ENCODE measurements around the gene ANO8.
"Not testable (repeated sequence)": the region's sequence is repeated elsewhere in the genome, so short reads cannot be mapped to it uniquely, and the experiment has no call there.

Gene ANO8

GRCh38 chr19:17309965-17310461 is 24.6 kb downstream of the ANO8 start:
- no peak for DNase-seq

DNA sequence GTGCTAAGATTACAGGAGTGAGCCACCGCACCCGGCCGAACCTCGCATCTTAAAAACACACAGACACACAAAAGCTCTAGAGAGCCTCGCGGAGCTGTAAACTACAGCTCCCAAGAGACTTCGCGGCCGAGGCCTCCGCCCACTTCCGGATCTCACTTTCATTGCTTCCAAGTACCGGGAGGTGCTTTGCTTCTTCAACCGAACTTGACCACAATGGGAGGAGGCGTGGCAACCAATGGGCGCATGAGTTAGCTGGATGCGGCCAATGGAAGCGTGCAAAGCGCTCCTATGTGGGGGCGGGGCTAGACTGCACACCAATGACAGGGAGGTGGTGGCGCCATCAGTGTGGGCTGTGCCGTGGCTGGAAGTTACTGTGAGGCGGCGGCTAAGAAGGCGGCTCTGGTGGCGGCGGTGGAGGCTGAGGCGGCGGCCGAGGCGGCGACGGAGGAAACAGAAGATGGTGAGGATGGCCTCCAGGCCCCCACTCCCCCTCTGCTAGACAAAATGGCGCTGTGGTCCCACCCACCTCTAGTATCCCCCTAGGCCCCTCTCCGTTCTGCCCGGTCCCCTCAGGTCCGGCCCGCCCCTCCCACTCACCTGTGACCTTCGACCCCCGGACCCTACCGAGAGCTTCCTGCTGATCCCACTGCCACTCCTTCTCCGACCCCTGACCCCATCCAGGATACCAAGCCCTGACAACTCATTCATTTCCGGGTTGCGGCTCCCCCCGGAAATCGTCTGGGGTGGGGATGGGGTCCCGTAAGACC is 25.3 kb downstream of the ANO8 start, which contains the start of gene DDA1:
Gene DDA1 (plus strand): TSS at position 366 of the 767 bp plus-strand sequence. CDS start 92 bp downstream, at position 458.
- peak; percentile 94 to 100 (median 99) for DNase-seq

- DNase-seq, result no peak
These were observed 26.7 kb downstream of the ANO8 start for GRCh38 chr19:17307876-17308377.

GRCh38 chr19:17306285-17306714 is 28.4 kb downstream of the ANO8 start:
- no peak for DNase-seq

GRCh38 chr19:17305517-17306284 is 29.0 kb downstream of the ANO8 start, which contains the start of gene MRPL34:
Gene MRPL34 (plus strand): TSS chr19:17305872. CDS start chr19:17305893, 21 bp downstream.
- DNase-seq, result peak; percentile 85 to 99 (median 93)

DNA sequence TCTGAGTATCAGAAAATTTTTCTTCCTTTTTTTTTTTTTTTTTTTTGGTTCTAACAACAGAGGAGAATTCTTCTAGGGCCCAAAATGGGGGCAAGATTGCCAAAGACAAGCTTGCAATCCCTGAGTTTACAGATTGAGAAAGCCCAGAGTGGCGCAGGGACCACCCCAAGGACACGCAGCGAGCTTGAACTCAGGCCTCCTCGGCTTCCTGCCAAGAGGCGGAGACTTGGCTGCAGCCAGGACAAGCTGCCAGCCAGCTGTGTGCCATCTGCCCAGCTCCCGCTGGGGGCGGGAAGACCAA is 29.5 kb downstream of the ANO8 start:
- no peak for DNase-seq

GRCh38 chr19:17304386-17305215 is 30.1 kb downstream of the ANO8 start:
- no peak for DNase-seq

DNA sequence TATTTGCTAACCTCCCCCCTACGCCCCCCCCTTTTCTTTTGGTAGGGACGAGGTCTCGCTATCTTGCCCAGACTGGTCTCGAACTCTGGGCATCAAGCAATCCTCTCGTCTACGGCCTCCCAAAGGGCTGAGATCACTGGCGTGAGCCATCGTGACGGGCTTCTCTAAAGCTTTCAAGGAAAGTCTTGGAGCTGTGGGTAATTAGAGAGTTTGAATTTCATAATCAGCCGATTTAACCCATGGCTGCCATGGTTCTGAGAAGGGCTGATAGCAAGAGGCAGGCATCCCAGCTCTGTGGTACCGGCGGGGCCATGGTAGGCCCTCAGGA is 30.8 kb downstream of the ANO8 start:
- no peak for DNase-seq

- peak; percentile 83 to 95 (median 90) for DNase-seq
These were observed 31.3 kb downstream of the ANO8 start, which contains the start of gene ABHD8 for GRCh38 chr19:17303167-17303939. Gene ABHD8 (minus strand): TSS chr19:17303425. CDS start chr19:17301616, 1,809 bp downstream.

DNA sequence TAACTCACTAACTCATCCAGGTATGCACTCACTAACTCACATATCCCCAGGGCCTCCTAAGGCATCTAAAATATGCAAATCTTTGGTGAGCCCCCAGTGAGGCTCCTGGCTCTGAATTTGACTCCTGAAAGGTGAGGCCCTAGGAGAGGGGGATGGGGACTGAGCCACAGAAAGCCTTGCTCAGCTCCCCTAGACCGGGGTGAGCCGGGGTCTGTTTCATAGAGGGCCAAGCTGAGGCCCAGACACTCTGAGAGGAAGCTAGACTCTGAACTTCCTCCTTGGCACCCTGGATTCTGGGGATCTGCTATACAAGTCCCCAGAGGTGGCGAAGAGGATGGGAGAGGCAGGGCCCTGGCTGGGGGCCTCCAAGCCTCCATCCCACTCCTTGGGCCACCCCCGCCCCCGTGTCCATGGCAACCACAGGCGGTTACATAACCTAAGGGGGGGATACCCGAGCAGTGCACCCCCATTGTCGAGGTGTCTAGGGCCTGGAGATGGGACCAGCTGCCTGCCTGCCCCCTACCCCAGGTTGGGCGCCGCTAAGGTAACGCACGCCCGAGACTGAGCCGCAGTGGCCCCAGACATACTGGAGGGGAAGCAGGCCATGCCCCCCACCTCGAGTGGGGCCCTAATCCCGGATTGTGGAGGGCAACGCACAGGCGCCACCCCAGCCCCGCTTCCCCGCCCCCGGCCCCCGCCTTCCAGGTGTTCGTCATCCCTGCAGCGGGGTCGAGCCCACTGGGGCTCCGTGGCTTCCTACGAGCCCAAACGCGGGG is 32.1 kb downstream of the ANO8 start:
- DNase-seq, result no peak

- no peak for DNase-seq
These were observed 33.5 kb downstream of the ANO8 start for GRCh38 chr19:17300992-17301619.

DNA sequence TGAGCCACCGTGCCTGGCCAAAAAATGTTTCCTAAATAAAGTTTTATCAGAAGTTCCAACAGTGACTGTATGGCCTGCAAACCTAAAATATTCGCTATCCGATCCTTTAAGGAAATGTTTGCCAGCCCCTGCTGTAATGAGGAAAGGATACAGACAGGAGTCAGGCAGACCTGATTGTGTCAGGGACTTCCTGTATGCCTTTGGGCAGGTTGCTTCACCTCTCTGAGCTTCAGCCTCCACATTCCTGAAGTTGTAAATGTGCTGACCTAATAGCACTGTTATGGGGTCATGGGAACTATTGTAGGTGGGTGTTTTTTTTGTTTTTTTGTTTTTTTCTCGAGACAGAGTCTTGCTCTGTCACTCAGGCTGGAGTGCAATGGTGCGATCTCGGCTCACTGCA is 37.7 kb downstream of the ANO8 start:
- DNase-seq, result no peak

DNA sequence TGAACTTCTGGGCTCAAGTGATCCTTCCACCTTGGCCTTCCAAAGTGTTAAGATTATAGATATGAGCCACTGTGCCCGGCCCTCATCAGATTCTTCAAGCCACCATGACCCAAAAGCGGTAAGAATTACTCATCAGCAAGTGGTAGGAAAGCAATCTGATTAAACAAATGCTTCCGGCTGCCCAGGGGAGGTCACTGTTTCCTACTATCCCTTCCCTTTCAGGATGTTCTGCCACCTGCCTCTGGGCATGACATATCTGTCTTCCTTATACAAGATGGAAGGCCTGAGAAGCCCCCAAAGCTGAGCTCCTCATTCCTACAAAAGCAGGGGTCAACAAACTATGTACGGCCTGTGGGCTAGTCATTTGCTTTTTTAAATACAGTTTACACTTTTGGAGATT is 38.4 kb downstream of the ANO8 start:
- no peak for DNase-seq

DNA sequence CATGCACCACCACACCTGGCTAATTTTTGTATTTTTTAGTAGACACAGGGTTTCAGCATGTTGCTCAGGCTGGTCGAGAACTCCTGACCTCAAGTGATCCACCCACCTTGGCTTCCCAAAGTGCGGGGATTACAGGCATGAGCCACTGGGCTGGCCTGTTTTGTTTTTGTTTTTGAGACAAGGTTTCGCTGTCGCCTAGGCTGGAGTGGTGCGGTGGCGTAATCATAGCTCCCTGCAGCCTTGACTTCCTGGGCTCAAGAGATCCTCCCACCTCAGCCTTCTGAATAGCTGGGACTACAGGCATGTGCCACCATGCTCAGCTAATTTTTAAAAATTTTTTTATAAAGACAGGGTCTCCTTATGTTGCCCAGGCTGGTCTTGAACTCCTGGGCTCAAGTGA is 39.1 kb downstream of the ANO8 start:
- not testable (repeated sequence) for DNase-seq

GRCh38 chr19:17294051-17294891 is 40.4 kb downstream of the ANO8 start:
- DNase-seq, result peak in 4 of 5 experiments; percentile 28 to 57 (median 36)

DNA sequence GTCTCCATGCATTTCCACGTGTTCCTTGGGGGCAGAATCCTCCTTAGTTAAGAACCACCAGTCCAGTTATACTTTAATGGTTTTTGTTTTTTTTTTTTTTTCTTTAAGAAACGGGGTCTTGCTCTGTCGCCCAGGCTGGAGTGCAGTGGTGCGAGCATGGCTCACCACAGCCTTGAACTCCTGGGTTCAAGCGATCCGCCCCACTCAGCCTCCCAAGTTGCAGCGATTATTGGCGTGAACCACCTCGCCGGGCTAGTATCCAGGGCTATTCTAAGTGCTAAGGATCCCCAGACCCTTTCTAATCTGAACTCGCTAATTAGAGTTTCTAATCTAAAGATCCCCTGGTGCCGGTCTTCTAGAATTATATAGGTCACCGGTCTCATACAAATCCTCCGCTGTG is 41.0 kb downstream of the ANO8 start:
- no peak for DNase-seq

DNA sequence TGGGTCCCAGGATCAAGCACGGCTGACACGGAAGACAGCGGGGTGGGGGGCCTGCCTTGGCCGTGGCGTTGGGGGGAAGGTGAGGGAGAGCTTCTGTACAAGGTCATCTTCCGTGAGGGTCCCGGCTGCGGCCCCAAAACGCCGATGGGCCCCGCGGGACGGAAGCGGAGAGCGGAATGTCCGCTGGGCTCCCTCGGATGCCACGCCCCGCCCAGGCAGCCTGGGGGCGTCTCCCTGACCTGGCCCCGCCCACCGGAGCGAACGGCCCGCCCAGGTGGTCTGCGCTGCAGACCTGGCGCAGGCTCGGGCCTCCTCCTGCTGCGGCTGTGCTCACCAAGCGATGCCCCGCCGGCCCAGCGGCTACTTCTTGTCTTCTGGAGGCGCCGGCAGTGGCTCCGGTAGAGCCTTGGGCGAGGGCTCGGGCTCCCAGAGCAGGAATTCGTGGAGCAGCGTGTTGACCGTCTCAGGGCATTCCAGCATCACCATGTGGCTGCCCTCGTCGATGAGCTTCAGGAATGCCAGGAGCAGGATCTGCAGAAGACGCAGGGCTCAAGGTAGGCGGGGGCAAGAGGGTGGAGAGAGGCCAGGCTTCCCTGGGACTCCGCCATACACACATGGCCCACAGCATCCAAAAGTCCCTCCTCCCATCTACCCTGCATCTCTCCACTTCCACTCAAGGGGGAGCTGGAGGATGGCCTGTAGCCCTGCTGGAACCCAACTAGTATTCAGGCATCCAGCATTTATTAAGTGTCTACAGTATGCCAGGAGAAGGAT is 42.2 kb downstream of the ANO8 start:
- DNase-seq, result peak; percentile 66 to 87 (median 67)

DNA sequence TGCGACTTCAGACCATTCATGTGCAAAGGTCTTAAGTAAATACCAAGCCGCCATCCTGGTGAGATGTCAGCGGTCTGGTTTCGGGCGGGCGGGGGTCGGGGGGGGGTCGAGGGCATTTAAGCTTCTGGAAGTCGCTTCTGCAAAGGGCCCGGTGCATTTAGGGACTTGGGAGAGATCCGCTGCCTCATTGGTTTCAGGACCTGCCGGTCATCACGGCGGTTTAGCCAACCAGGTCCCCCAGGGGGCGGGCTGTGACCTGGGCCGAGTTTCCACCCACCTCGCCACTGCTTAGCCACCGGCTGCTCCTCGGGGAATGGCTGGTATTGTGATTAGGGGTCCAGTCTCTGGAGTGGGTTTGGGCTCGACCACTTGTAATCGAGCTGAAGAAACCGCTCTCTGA is 45.2 kb downstream of the ANO8 start:
- peak in 1 of 5 experiments; percentile 80 for DNase-seq

GRCh38 chr19:17286752-17287151 is 47.9 kb downstream of the ANO8 start:
- no peak for DNase-seq

Data from T-helper 2 cell (primary cell).